Mesodermal cell (in vitro differentiated cells): ENCODE results near the gene PODNL1.
"Not testable (repeated sequence)": the region's sequence is repeated elsewhere in the genome, so short reads cannot be mapped to it uniquely, and the experiment has no call there.

Source experiments
- H3K27ac ChIP-seq: 2 replicates; pipeline ENCODE4 v1.7.0; 2013; ENCODE audit warnings: mild to moderate bottlenecking, low read depth, low read length, moderate library complexity; ENCODE audit not compliant: severe bottlenecking
- H3K36me3 ChIP-seq: 2 replicates; pipeline ENCODE4 v1.7.1; 2013; ENCODE audit warnings: mild to moderate bottlenecking, low read length, moderate library complexity; ENCODE audit not compliant: control insufficient read depth, insufficient read depth
- H3K4me1 ChIP-seq: one replicate; pipeline ENCODE4 v1.7.1; 2013; ENCODE audit warnings: mild to moderate bottlenecking, low read length; ENCODE audit not compliant: insufficient read depth, control insufficient read depth, poor library complexity, severe bottlenecking
- H3K4me3 ChIP-seq: 2 replicates; pipeline ENCODE4 v1.7.0; 2013; ENCODE audit warnings: low read length, control low read depth, mild to moderate bottlenecking; ENCODE audit not compliant: insufficient read depth, poor library complexity, severe bottlenecking; ENCODE audit errors: extremely low read depth
- H3K9me3 ChIP-seq: 2 replicates; pipeline ENCODE4 v1.7.1; 2013; ENCODE audit warnings: mild to moderate bottlenecking, low read length, moderate library complexity; ENCODE audit not compliant: control insufficient read depth
- WGBS, 2 experiments: methylation state at CpG; one replicate each; pipeline ENCODE4 v1.1.5; 2013; ENCODE audit warnings: missing lambda C conversion rate in 2 of 2; ENCODE audit not compliant: insufficient coverage in 2 of 2; 5-methylcytosine and 5-hydroxymethylcytosine counted together

The PODNL1 gene

GRCh38 chr19:13923194-13923987 lies 14.8 kb downstream of the PODNL1 start:
- H3K4me3 ChIP-seq = no peak overlapping the region
- H3K9me3 ChIP-seq = peaks cover 3% of the 10 kb centered on the region
- H3K27ac ChIP-seq = no peak overlapping the region
- peaks cover 64% of the 10 kb centered on the region for H3K36me3 ChIP-seq
- WGBS, 2 experiments = 95 to 97% methylated on average over 20 to 21 of the region's 28 CpGs
- no peaks in the 10 kb centered on the region for H3K4me1 ChIP-seq

- 90 to 97% methylated on average over 2 to 3 of the region's 6 CpGs for WGBS, 2 experiments
- H3K36me3 ChIP-seq = peaks cover 63% of the 10 kb centered on the region
Measured at GRCh38 chr19:13922118-13922517, 16.1 kb downstream of the PODNL1 start.

GRCh38 chr19:13920940-13921747 lies 17.1 kb downstream of the PODNL1 start:
- no peak overlapping the region for H3K27ac ChIP-seq
- no peaks in the 10 kb centered on the region for H3K4me1 ChIP-seq
- no peak overlapping the region for H3K4me3 ChIP-seq
- H3K36me3 ChIP-seq = peaks cover 54% of the 10 kb centered on the region
- WGBS, 2 experiments = 87 to 100% methylated on average over 1 to 2 of the region's 2 CpGs
- H3K9me3 ChIP-seq = peaks cover 3% of the 10 kb centered on the region

More at GRCh38 chr19:13922118-13922517, 16.1 kb downstream of the PODNL1 start:
- H3K27ac ChIP-seq, H3K9me3 ChIP-seq, H3K4me3 ChIP-seq, H3K4me1 ChIP-seq: not testable (repeated sequence)

- 91 to 95% methylated on average over 9 to 11 of the region's 11 CpGs for WGBS, 2 experiments
- peaks cover 3% of the 10 kb centered on the region for H3K9me3 ChIP-seq
- H3K27ac ChIP-seq = no peak overlapping the region
- H3K36me3 ChIP-seq = peaks cover 58% of the 10 kb centered on the region
- H3K4me1 ChIP-seq = no peaks in the 10 kb centered on the region
- H3K4me3 ChIP-seq = no peak overlapping the region
Measured at GRCh38 chr19:13920524-13920923, 17.7 kb downstream of the PODNL1 start.

- H3K36me3 ChIP-seq = peaks cover 60% of the 10 kb centered on the region
- no peak overlapping the region for H3K4me3 ChIP-seq
- H3K27ac ChIP-seq = no peak overlapping the region
- peaks cover 3% of the 10 kb centered on the region for H3K9me3 ChIP-seq
- H3K4me1 ChIP-seq = no peaks in the 10 kb centered on the region
- 94 to 97% methylated on average over 25 to 29 of the region's 34 CpGs for WGBS, 2 experiments
Measured at GRCh38 chr19:13918726-13919411, 19.3 kb downstream of the PODNL1 start.

GRCh38 chr19:13917888-13918406 lies 20.3 kb downstream of the PODNL1 start:
- H3K9me3 ChIP-seq = peaks cover 3% of the 10 kb centered on the region
- H3K36me3 ChIP-seq = peaks cover 64% of the 10 kb centered on the region
- no peak overlapping the region for H3K27ac ChIP-seq
- no peaks in the 10 kb centered on the region for H3K4me1 ChIP-seq
- H3K4me3 ChIP-seq = no peak overlapping the region
- 95% methylated on average over 11 to 13 of the region's 14 CpGs for WGBS, 2 experiments

GRCh38 chr19:13914777-13915176 lies 23.4 kb downstream of the PODNL1 start:
- Histone ChIP-seq H3K27ac (no peak overlapping the region), H3K36me3 (peaks cover 45% of the 10 kb centered on the region), H3K4me1 (no peaks in the 10 kb centered on the region), H3K4me3 (no peak overlapping the region), H3K9me3 (no peaks in the 10 kb centered on the region)
- WGBS, 2 experiments = 90 to 100% methylated on average over 1 to 2 of the region's 3 CpGs

- peaks cover 37% of the 10 kb centered on the region for H3K36me3 ChIP-seq
- no peak overlapping the region for H3K27ac ChIP-seq
- no peaks in the 10 kb centered on the region for H3K9me3 ChIP-seq
- WGBS, 2 experiments = 95 to 97% methylated on average over 3 to 14 of the region's 17 CpGs
- H3K4me1 ChIP-seq = no peaks in the 10 kb centered on the region
- no peak overlapping the region for H3K4me3 ChIP-seq
Measured at GRCh38 chr19:13913352-13913751, 24.9 kb downstream of the PODNL1 start.

- H3K4me1 ChIP-seq = peaks cover 2% of the 10 kb centered on the region
- H3K4me3 ChIP-seq = no peak overlapping the region
- no peaks in the 10 kb centered on the region for H3K9me3 ChIP-seq
- WGBS, 2 experiments = 94% methylated on average over 2 of the region's 2 CpGs
- peaks cover 16% of the 10 kb centered on the region for H3K36me3 ChIP-seq
- no peak overlapping the region for H3K27ac ChIP-seq
Measured at GRCh38 chr19:13909430-13909829, 28.8 kb downstream of the PODNL1 start.

GRCh38 chr19:13908674-13909073 lies 29.5 kb downstream of the PODNL1 start:
- Histone ChIP-seq H3K9me3 (no peaks in the 10 kb centered on the region), H3K4me3 (no peak overlapping the region), H3K4me1 (peaks cover 2% of the 10 kb centered on the region), H3K36me3 (peaks cover 16% of the 10 kb centered on the region), H3K27ac (no peak overlapping the region)
- WGBS, 2 experiments = 95% methylated on average over 4 to 8 of the region's 8 CpGs
